Heart left ventricle (tissue), 16 donors: ENCODE measurements around the gene CFAP46. TPM values are rescaled to one million over a fixed set of nuclear protein-coding genes. Genes with fewer than 3 reads are reported as not detected.

Experiments
- ATAC-seq, 4 donors: fragments of 200-7000 bp; cut with Tn5 transposase; one replicate each; pipeline ENCODE4 v1.9.1; 2020 to 2022; ENCODE audit warnings: moderate library complexity in 4 of 4, mild to moderate bottlenecking in 3 of 4, moderate number of reproducible peaks in 1 of 4
- DNase-seq, 5 donors: peaks; one replicate each; pipeline ENCODE4 v3.0.0-alpha.2; 2020
- H3K27ac ChIP-seq, 12 donors: fragments of 200-600 bp; sonication (generic) in 4 of 12; one replicate each; pipeline versions ENCODE4 v1.5.0 to v1.8.0; 2016 to 2022; ENCODE audit warnings: mild to moderate bottlenecking in 2 of 12
- H3K27me3 ChIP-seq, 9 donors: fragments of 200-600 bp; sonication (generic) in 2 of 9; one replicate each; pipeline versions ENCODE4 v1.5.1 to v1.8.0; 2016 to 2022; ENCODE audit warnings: mild to moderate bottlenecking in 3 of 9
- H3K36me3 ChIP-seq, 9 donors: fragments of 200-600 bp; sonication (generic) in 2 of 9; one replicate each; pipeline versions ENCODE4 v1.5.0 to v1.8.0; 2018 to 2022; ENCODE audit warnings: mild to moderate bottlenecking in 2 of 9
- H3K4me1 ChIP-seq, 12 donors: fragments of 200-600 bp; sonication (generic) in 4 of 12; one replicate each; pipeline versions ENCODE4 v1.5.0 to v1.8.0; 2016 to 2022; ENCODE audit warnings: mild to moderate bottlenecking in 3 of 12
- H3K4me3 ChIP-seq, 12 donors: fragments of 200-600 bp; sonication (generic) in 4 of 12; one replicate each; pipeline versions ENCODE4 v1.5.0 to v1.8.0; 2017 to 2022; ENCODE audit warnings: mild to moderate bottlenecking in 9 of 12, moderate library complexity in 4 of 12
- H3K9me3 ChIP-seq, 12 donors: fragments of 200-600 bp; sonication (generic) in 4 of 12; one replicate each; pipeline versions ENCODE4 v1.5.0 to v1.8.0; 2016 to 2022; ENCODE audit warnings: mild to moderate bottlenecking in 1 of 12
- CTCF ChIP-seq, 12 donors: fragments of 200-600 bp; sonication (generic) in 4 of 12; IDR thresholded peaks; one replicate each; pipeline versions ENCODE4 v1.5.0 to v1.8.0; 2018 to 2022; ENCODE audit warnings: antibody characterized with exemption in 12 of 12, mild to moderate bottlenecking in 5 of 12
- POLR2A ChIP-seq, 2 donors: fragments of 450-650 bp; IDR thresholded peaks; one replicate each; pipeline ENCODE4 v1.6.1; 2017; ENCODE audit warnings: antibody characterized with exemption in 2 of 2, mild to moderate bottlenecking in 2 of 2, moderate library complexity in 2 of 2
- WGBS, 4 donors: extraction: QIAGEN DNeasy Blood & Tissue Kit in 2 of 4; methylation state at CpG; one replicate each; pipeline versions ENCODE4 v1.1.5 to v1.1.7; 2013 to 2018; 5-methylcytosine and 5-hydroxymethylcytosine counted together
- intact Hi-C, 10 donors: fragments of 100-400 bp; cut with DNase I; formaldehyde crosslinking; loops; one replicate each; pipeline versions ENCODE4 v1.11.1 to v1.14.2; 2022
- polyA plus RNA-seq, 2 donors: library from polyadenylated mRNA; stranded (reverse); fragments of 200-250 nt; gene quantifications; one replicate each; pipeline ENCODE4 v1.2.3, GENCODE V29; 2013
- total RNA-seq, 9 donors: library from RNA; depleted of rRNA in 2 of 9; stranded (reverse); fragments of >200 nt in 2 of 9; fragmentation: NEBNext Ultra II Directional in 3 of 9; extraction: Animal tissue kit (Norgen Biotek cat#: 25700) in 3 of 9; gene quantifications; one replicate each; pipeline versions ENCODE4 v1.1.0 to v1.2.4, GENCODE V29; 2016 to 2023
- donor health status: ischemic (EF 13 %, LVEDD 7.1; RV severe dilation, severe dysfunction).
- donor health status: healthy with polysubstance abuse.
- donor health status: DM: no; HTN: yes; CAD: no.
- donor health status: DM: no; HTN: no; CAD: no.
- donor health status: ischemic (EF 25% LVEDD 6.9; RV normal size, moderate dysfunction).
- donor health status: ischemic (EF 25% LVEDD 5.7; RV mildly dilated, moderate dysfunction).
- donor health status: healthy.
- donor health status: DM: yes; HTN: yes; CAD: no.
- donor health status: ischemic (EF 35%, LVEDD 5.7; RV mildly dilated, moderate dysfunction).
- donor health status: nonischemic (EF 11% LVEDD 7.7; RV severe dilation, severe dysfunction).
- donor health status: DM: yes; HTN: yes; CAD: no.
- donor health status: PGD.
- donor health status: ischemic (EF 29% LVEDD 5.4; RV normal size, mild dysfunction).
- donor health status: nonischemic (EF 23%, LVEDD 6.1; RV moderate dilation, normal function).

CFAP46 gene
- total and polyA plus RNA-seq, 11 donors = 0.61 to 1.8 (median 0.95) TPM

- intact Hi-C loops = no loop called here
- Histone ChIP-seq H3K36me3 (no peaks in the 10 kb centered on the region), H3K4me1 (no peaks in the 10 kb centered on the region), H3K9me3 (no peaks in the 10 kb centered on the region), H3K27ac (no peak overlapping the region), H3K4me3 (no peak overlapping the region), H3K27me3 (peaks cover 0 to 3% (median 0%) of the 10 kb centered on the region in 9 donors)
- WGBS, 4 donors = 86 to 91% (median 87%) methylated on average over 44 to 52 of the region's 52 CpGs
- DNase-seq = peak in 1 of 5 donors; percentile 57
- no peak for TF ChIP-seq CTCF (IDR thresholded peaks at IDR 0.05)
- TF ChIP-seq POLR2A (IDR thresholded peaks at IDR 0.05) = no peak
- no peak for ATAC-seq
Measured at GRCh38 chr10:132926777-132927650, 15.4 kb downstream of the CFAP46 start.

- H3K9me3 ChIP-seq = no peaks in the 10 kb centered on the region
- no peak for ATAC-seq
- H3K27ac ChIP-seq = no peak overlapping the region
- no peak overlapping the region for H3K4me3 ChIP-seq
- no peaks in the 10 kb centered on the region for H3K36me3 ChIP-seq
- intact Hi-C loops = no loop called here
- WGBS, 4 donors = 78 to 90% (median 88%) methylated on average over 13 to 21 of the region's 21 CpGs
- H3K4me1 ChIP-seq = no peaks in the 10 kb centered on the region
- TF ChIP-seq POLR2A (IDR thresholded peaks at IDR 0.05) (no peak), CTCF (IDR thresholded peaks at IDR 0.05) (no peak)
- H3K27me3 ChIP-seq = peaks cover 0 to 7% (median 0%) of the 10 kb centered on the region in 9 donors
- peak in 1 of 5 donors; percentile 39 for DNase-seq
Measured at GRCh38 chr10:132926070-132926469, 16.3 kb downstream of the CFAP46 start.

- DNase-seq (peak in 1 of 5 donors; percentile 48), ATAC-seq (no peak)
- no peak for TF ChIP-seq POLR2A (IDR thresholded peaks at IDR 0.05)
- TF ChIP-seq CTCF (IDR thresholded peaks at IDR 0.05) = no peak
- Histone ChIP-seq H3K4me1 (no peaks in the 10 kb centered on the region), H3K27ac (no peak overlapping the region), H3K9me3 (no peaks in the 10 kb centered on the region), H3K4me3 (no peak overlapping the region), H3K36me3 (no peaks in the 10 kb centered on the region), H3K27me3 (peaks cover 0 to 7% (median 0%) of the 10 kb centered on the region in 9 donors)
- intact Hi-C loops = no loop called here
- WGBS, 4 donors = 91 to 97% (median 95%) methylated on average over 14 to 22 of the region's 22 CpGs
Measured at GRCh38 chr10:132925614-132926013, 16.8 kb downstream of the CFAP46 start.

- peaks cover 0 to 7% (median 0%) of the 10 kb centered on the region in 9 donors for H3K27me3 ChIP-seq
- no peaks in the 10 kb centered on the region for H3K4me1 ChIP-seq
- H3K9me3 ChIP-seq = no peaks in the 10 kb centered on the region
- H3K4me3 ChIP-seq = no peak overlapping the region
- no peaks in the 10 kb centered on the region for H3K36me3 ChIP-seq
- no peak overlapping the region for H3K27ac ChIP-seq
- 85 to 91% (median 88%) methylated on average over 24 of the region's 24 CpGs for WGBS, 4 donors
- intact Hi-C loops = no loop called here
- ATAC-seq = no peak
- peak in 1 of 5 donors; percentile 54 for DNase-seq
- TF ChIP-seq POLR2A (IDR thresholded peaks at IDR 0.05) (no peak), CTCF (IDR thresholded peaks at IDR 0.05) (no peak)
Measured at GRCh38 chr10:132925071-132925561, 17.3 kb downstream of the CFAP46 start.
